ENCODE results near the gene PWWP2B.

GRCh38 chr10:132371641-132372081, 25.3 kb upstream of the PWWP2B start:
- TF ChIP-seq CTCF (IDR thresholded peaks at IDR 0.05; ENCODE audit: insufficient read depth, low read length, poor library complexity, severe bottlenecking) (peak; percentile 47), EZH2phosphoT487 (conservative IDR thresholded peaks at IDR 0.05; ENCODE audit: low read length) (no peak)

All from SU-DHL-6 (cell line).